ENCODE results near the gene NOP16. TPM values are rescaled to one million over a fixed set of nuclear protein-coding genes. Genes with fewer than 3 reads are reported as not detected.

NOP16 gene
- total and polyA plus RNA-seq, 8 donors: 4.7 to 23.2 (median 10.2) TPM

DNA sequence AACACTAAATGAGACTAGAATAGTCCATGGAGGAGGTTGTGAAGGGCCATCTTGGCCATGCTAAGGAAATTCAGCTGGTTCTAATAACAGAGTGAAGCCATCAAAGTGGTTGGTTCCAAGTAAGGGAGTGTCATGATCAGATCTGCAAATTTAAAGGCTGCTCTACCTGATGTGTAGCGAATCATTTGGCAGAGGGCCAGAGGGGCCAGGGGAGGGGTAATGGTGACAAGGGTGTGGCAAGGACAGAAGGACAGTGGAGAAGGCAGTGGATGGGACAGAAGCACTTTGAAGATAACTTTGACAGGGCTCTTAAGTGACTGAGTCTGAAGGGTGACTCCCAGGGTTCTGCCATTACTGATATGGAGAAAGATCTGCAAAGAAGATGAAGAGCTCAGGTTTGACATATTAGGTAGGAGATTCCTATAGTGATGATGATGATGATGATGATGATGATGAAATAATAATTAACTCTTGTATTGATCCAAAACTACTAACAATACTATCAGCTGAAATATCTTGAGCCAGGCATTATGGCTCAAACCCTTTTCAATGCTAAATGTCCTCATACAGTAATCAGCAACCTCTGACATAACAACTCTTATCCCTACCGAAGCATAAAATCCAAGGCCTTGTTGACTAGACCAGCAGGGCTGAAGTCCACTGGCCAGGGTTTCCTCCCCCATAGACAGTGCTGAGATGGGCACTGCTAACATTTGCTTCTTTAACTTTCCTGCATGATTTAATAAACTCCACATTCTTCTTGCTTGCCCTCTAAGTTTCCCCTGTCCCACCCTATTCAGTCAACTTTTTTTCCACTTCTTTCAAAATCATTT lies 46.9 kb downstream of the NOP16 start:
- H3K27ac ChIP-seq: no peak overlapping the region
- no peaks in the 10 kb centered on the region for H3K4me1 ChIP-seq
- H3K4me3 ChIP-seq: no peak overlapping the region
- FAIRE-seq: no peak
- ATAC-seq: no peak
- no peak for TF ChIP-seq CTCF (IDR thresholded peaks at IDR 0.05)
- DNase-seq: no peak
- no peaks in the 10 kb centered on the region for H3K9me3 ChIP-seq
- intact Hi-C loops (cut with DNase I): no loop called here
- H3K36me3 ChIP-seq: peaks cover 0 to 42% (median 27%) of the 10 kb centered on the region in 3 donors
- no peaks in the 10 kb centered on the region for H3K27me3 ChIP-seq
- WGBS, 2 donors: 61 to 68% methylated on average over 2 of the region's 2 CpGs

- Histone ChIP-seq H3K4me1 (no peaks in the 10 kb centered on the region), H3K4me3 (no peak overlapping the region), H3K27ac (no peak overlapping the region), H3K9me3 (no peaks in the 10 kb centered on the region), H3K36me3 (peaks cover 0 to 22% (median 16%) of the 10 kb centered on the region in 3 donors), H3K27me3 (no peaks in the 10 kb centered on the region)
- intact Hi-C loops (cut with DNase I): no loop called here
- no peak for DNase-seq
- no peak for TF ChIP-seq CTCF (IDR thresholded peaks at IDR 0.05)
- no peak for FAIRE-seq
- no peak for ATAC-seq
- WGBS, 2 donors: 63 to 66% methylated on average over 5 of the region's 5 CpGs
Observed at GRCh38 chr5:176339304-176339703, 49.1 kb downstream of the NOP16 start.

DNA sequence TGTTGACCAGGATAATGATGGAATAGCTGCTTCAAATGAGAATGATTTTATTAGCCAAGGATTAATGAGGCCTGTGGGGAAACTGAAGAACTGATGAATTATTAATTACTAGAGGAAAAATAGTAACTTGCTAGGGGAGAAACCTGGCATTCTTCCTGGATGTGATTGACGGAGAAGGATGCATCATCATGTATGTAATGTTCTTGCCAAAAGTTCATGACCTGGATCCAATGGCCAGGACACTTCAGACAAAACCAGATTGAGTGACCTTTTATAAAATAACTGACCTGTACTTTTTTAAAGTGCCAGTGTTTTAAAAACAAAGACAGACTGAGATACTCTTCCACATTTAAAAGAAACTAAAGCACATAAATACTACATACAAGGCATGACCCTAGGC lies 50.5 kb downstream of the NOP16 start:
- intact Hi-C loops (cut with DNase I): no loop called here
- ATAC-seq (no peak), DNase-seq (no peak), FAIRE-seq (no peak)
- no peaks in the 10 kb centered on the region for H3K4me1 ChIP-seq
- H3K27me3 ChIP-seq: no peaks in the 10 kb centered on the region
- 58 to 77% methylated on average over 1 of the region's 1 CpG for WGBS, 2 donors
- H3K36me3 ChIP-seq: peaks cover 0 to 22% (median 16%) of the 10 kb centered on the region in 3 donors
- H3K9me3 ChIP-seq: no peaks in the 10 kb centered on the region
- no peak for TF ChIP-seq CTCF (IDR thresholded peaks at IDR 0.05)
- H3K27ac ChIP-seq: no peak overlapping the region
- no peak overlapping the region for H3K4me3 ChIP-seq

DNA sequence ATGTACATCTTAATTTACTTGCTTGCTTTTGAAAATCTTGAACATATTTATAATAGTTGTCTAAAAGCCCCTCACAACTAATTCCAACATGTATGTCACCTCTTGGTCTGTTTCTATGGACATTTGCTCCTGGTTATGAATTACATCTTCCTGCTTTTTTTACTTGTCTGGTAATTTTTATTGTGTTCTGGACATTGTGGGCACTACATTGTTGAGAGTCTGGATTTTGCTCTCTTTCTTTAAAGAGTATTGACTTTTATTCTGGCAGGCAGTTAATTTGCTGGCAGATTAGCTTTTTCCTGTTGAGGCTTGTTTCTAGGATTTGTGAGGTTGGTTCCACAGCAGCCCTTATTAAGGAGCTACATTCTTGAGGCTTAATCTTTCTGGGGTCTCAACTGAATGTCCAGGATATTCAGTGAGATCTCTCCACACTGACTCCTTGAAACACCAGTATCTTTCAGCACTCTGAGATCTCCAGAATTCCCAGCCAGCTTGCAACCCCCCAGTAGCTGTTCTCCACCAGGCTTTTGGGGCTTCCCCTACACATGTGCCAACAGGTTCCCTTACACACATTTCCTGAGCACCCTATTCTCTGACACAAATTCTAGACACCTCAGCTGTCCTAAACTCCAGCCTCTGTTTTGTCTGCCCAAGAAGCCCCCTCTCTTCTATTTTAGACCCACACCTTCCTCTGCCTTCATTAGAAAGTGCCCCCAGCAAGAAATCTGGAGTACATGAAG lies 54.2 kb downstream of the NOP16 start:
- Histone ChIP-seq H3K27ac (no peak overlapping the region), H3K36me3 (peaks cover 0 to 22% (median 16%) of the 10 kb centered on the region in 3 donors), H3K4me1 (no peaks in the 10 kb centered on the region), H3K9me3 (no peaks in the 10 kb centered on the region), H3K4me3 (no peak overlapping the region), H3K27me3 (no peaks in the 10 kb centered on the region)
- no peak for TF ChIP-seq CTCF (IDR thresholded peaks at IDR 0.05)
- FAIRE-seq (no peak), DNase-seq (no peak), ATAC-seq (no peak)
- intact Hi-C loops (cut with DNase I): no loop called here

Small RNAs within 50 kb of the gene (microRNA-seq; reads per million reads assigned to microRNA genes)
- gene MIR1271: 3.2 to 7.7 reads per million in 2 donors

Other genes starting within 250 kb of the NOP16 start
- 10 to 100 TPM in 2 of 6 donors, 1 to 10 TPM in 4; 7.3 to 15.3 (median 8.7) TPM for gene SIMC1, start 150.2 kb downstream of the NOP16 start, total RNA-seq
- 1 to 10 TPM; 5.3 to 7.0 TPM for gene SIMC1, start 150.2 kb downstream of the NOP16 start, polyA plus RNA-seq
- gene KIAA1191, start 26.8 kb downstream of the NOP16 start, total RNA-seq: 10 to 100 TPM; 37.0 to 58.5 (median 42.2) TPM
- 10 to 100 TPM; 28.7 to 43.3 TPM for gene KIAA1191, start 26.8 kb downstream of the NOP16 start, polyA plus RNA-seq
- gene ARL10, start 23.1 kb downstream of the NOP16 start, total RNA-seq: 1 to 10 TPM in 5 of 6 donors, under 1 TPM in 1; 0.95 to 5.3 (median 1.7) TPM
- 1 to 10 TPM; 3.0 to 4.0 TPM for gene ARL10, start 23.1 kb downstream of the NOP16 start, polyA plus RNA-seq
- 10 to 100 TPM; 30.0 to 47.4 (median 44.4) TPM for gene HIGD2A, start 153 bp upstream of the NOP16 start, total RNA-seq
- 100 to 1,000 TPM; 101 to 109 TPM for gene HIGD2A, start 153 bp upstream of the NOP16 start, polyA plus RNA-seq
- 10 to 100 TPM; 28.6 to 42.3 (median 32.6) TPM for gene CLTB, start 27.9 kb upstream of the NOP16 start, total RNA-seq
- gene CLTB, start 27.9 kb upstream of the NOP16 start, polyA plus RNA-seq: 10 to 100 TPM; 64.9 to 92.0 TPM
- gene FAF2, start 59.8 kb upstream of the NOP16 start, total RNA-seq: 10 to 100 TPM in 5 of 6 donors, 1 to 10 TPM in 1; 9.3 to 18.0 (median 15.6) TPM
- 10 to 100 TPM in 1 of 2 donors, 1 to 10 TPM in 1; 6.8 to 15.5 TPM for gene FAF2, start 59.8 kb upstream of the NOP16 start, polyA plus RNA-seq
- gene RNF44, start 148.8 kb upstream of the NOP16 start, total RNA-seq: 10 to 100 TPM; 13.8 to 36.6 (median 18.5) TPM
- 10 to 100 TPM; 18.0 to 27.5 TPM for gene RNF44, start 148.8 kb upstream of the NOP16 start, polyA plus RNA-seq
- 1 to 10 TPM in 1 of 6 donors, under 1 TPM in 4, not detected in 1; 0.19 to 1.1 (median 0.26) TPM for gene CDHR2, start 160.7 kb upstream of the NOP16 start, total RNA-seq
- under 1 TPM; 0.23 to 0.89 TPM for gene CDHR2, start 160.7 kb upstream of the NOP16 start, polyA plus RNA-seq
- gene GPRIN1, start 221.6 kb upstream of the NOP16 start, total RNA-seq: 1 to 10 TPM in 2 of 6 donors, under 1 TPM in 4; 0.23 to 1.1 (median 0.42) TPM
- gene GPRIN1, start 221.6 kb upstream of the NOP16 start, polyA plus RNA-seq: 1 to 10 TPM in 1 of 2 donors, under 1 TPM in 1; 0.72 to 3.2 TPM
- under 1 TPM in 5 of 6 donors, not detected in 1; 0.14 to 0.41 (median 0.35) TPM for gene SNCB, start 241.9 kb upstream of the NOP16 start, total RNA-seq
- gene SNCB, start 241.9 kb upstream of the NOP16 start, polyA plus RNA-seq: 1 to 10 TPM; 3.6 to 6.6 TPM
- gene EIF4E1B, start 242.1 kb upstream of the NOP16 start, total RNA-seq: under 1 TPM in 1 of 6 donors, not detected in 5; 0.04 TPM
- gene EIF4E1B, start 242.1 kb upstream of the NOP16 start, polyA plus RNA-seq: 1 to 10 TPM in 1 of 2 donors, under 1 TPM in 1; 0.30 to 1.5 TPM